Osteocyte (in vitro differentiated cells): ENCODE data around the gene CDC42BPB. TPM values are rescaled to one million over a fixed set of nuclear protein-coding genes. Genes with fewer than 3 reads are reported as not detected.

Source experiments
- DNase-seq: peaks from one replicate; pipeline ENCODE4 v3.0.0; 2021; ENCODE audit warnings: mixed read lengths; ENCODE audit not compliant: unreplicated experiment; ENCODE audit errors: extremely low spot score
- H3K27ac Mint-ChIP-seq: one replicate; pipeline ENCODE4 v1.8.0; 2021; ENCODE audit warnings: mild to moderate bottlenecking, mixed read lengths; ENCODE audit not compliant: unreplicated experiment
- H3K27me3 Mint-ChIP-seq: one replicate; pipeline ENCODE4 v1.8.0; 2021; ENCODE audit warnings: mixed read lengths; ENCODE audit not compliant: unreplicated experiment
- H3K36me3 Mint-ChIP-seq: one replicate; pipeline ENCODE4 v1.8.0; 2021; ENCODE audit warnings: mixed read lengths; ENCODE audit not compliant: unreplicated experiment
- H3K4me1 Mint-ChIP-seq: one replicate; pipeline ENCODE4 v1.8.0; 2021; ENCODE audit warnings: mixed read lengths; ENCODE audit not compliant: unreplicated experiment
- H3K4me3 Mint-ChIP-seq: one replicate; pipeline ENCODE4 v1.8.0; 2021; ENCODE audit warnings: mild to moderate bottlenecking, moderate library complexity, mixed read lengths; ENCODE audit not compliant: unreplicated experiment
- H3K9me3 Mint-ChIP-seq: one replicate; pipeline ENCODE4 v1.8.0; 2021; ENCODE audit warnings: mixed read lengths; ENCODE audit not compliant: unreplicated experiment
- CTCF ChIP-seq: fragments of 200-600 bp; sonication (generic); IDR thresholded peaks from 2 replicates; pipeline ENCODE4 v1.5.0; 2021; ENCODE audit warnings: antibody characterized with exemption, mild to moderate bottlenecking, moderate library complexity
- total RNA-seq: library from RNA; stranded (reverse); gene quantifications from 2 replicates; pipeline ENCODE4 v1.2.1, GENCODE V29; 2021

The CDC42BPB gene
- total RNA-seq, 1 donor from 2014 or later: 99.0 TPM

GRCh38 chr14:102909462-102909861 lies 147.9 kb downstream of the CDC42BPB start:
- no peaks in the 10 kb centered on the region for H3K27me3 Mint-ChIP-seq
- no peak for DNase-seq
- no peak overlapping the region for H3K4me3 Mint-ChIP-seq
- no peak for TF ChIP-seq CTCF
- H3K36me3 Mint-ChIP-seq: peaks cover 10% of the 10 kb centered on the region
- H3K27ac Mint-ChIP-seq: no peak overlapping the region
- H3K4me1 Mint-ChIP-seq: no peaks in the 10 kb centered on the region
- H3K9me3 Mint-ChIP-seq: no peaks in the 10 kb centered on the region

- H3K27ac Mint-ChIP-seq: no peak overlapping the region
- no peaks in the 10 kb centered on the region for H3K9me3 Mint-ChIP-seq
- peaks cover 11% of the 10 kb centered on the region for H3K36me3 Mint-ChIP-seq
- no peaks in the 10 kb centered on the region for H3K4me1 Mint-ChIP-seq
- H3K4me3 Mint-ChIP-seq: no peak overlapping the region
- no peak for TF ChIP-seq CTCF
- H3K27me3 Mint-ChIP-seq: no peaks in the 10 kb centered on the region
- no peak for DNase-seq
Observed at GRCh38 chr14:102908766-102909455, 148.4 kb downstream of the CDC42BPB start.

- Mint-ChIP-seq H3K9me3 (no peaks in the 10 kb centered on the region), H3K4me1 (no peaks in the 10 kb centered on the region), H3K4me3 (no peak overlapping the region), H3K36me3 (peaks cover 15% of the 10 kb centered on the region), H3K27ac (no peak overlapping the region), H3K27me3 (no peaks in the 10 kb centered on the region)
- DNase-seq: no peak
- no peak for TF ChIP-seq CTCF
Observed at GRCh38 chr14:102907980-102908730, 149.2 kb downstream of the CDC42BPB start.

GRCh38 chr14:102907303-102907844 lies 150.0 kb downstream of the CDC42BPB start:
- no peak for TF ChIP-seq CTCF
- no peaks in the 10 kb centered on the region for H3K9me3 Mint-ChIP-seq
- no peak overlapping the region for H3K4me3 Mint-ChIP-seq
- no peaks in the 10 kb centered on the region for H3K27me3 Mint-ChIP-seq
- no peaks in the 10 kb centered on the region for H3K4me1 Mint-ChIP-seq
- no peak overlapping the region for H3K27ac Mint-ChIP-seq
- no peak for DNase-seq
- H3K36me3 Mint-ChIP-seq: peaks cover 17% of the 10 kb centered on the region
